Measurements from ENCODE around the gene DAB2IP. TPM values are rescaled to one million over a fixed set of nuclear protein-coding genes. Genes with fewer than 3 reads are reported as not detected.

The DAB2IP gene
- total and polyA plus RNA-seq, 5 donors, result 25.5 to 55.0 (median 42.1) TPM

DNA sequence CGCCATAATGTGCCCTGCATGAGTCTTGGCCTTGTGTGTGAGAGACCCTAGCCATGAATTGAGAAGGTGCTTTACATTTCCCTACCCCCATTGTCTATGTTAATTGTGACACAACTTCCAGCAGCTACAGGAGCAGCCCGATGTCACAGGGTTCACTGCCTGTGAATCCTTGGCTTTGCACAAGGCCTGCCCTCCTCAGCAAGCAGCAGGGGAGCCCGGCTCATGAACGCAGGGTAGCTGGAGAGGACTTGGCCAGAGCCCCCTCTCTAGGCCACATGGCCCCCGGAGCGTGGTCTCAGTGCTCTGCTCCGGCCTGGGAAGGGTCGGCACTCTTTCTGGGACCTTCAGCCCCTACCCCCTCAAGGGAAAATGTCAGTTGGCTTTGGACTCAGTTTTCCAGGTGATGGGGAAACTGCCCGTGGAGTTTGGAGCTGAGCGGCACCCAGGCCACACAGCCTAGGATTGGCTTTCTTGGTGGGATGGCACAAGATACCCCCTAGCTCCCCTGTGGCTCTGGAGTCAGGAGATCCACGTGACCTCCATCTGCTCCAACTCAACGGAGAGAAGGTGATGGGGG lies 160.8 kb downstream of the DAB2IP start:
- H3K4me3 ChIP-seq (ENCODE audit: low read length), result no peak overlapping the region
- DNase-seq (no peak), ATAC-seq (no peak)
- WGBS, result 88% methylated on average over 12 of the region's 12 CpGs
- no peaks in the 10 kb centered on the region for H3K27me3 ChIP-seq (ENCODE audit: control insufficient read depth, insufficient read depth)
- no peaks in the 10 kb centered on the region for H3K4me1 ChIP-seq (ENCODE audit: control insufficient read depth, insufficient read depth, low read length)
- no peak overlapping the region for H3K27ac ChIP-seq (ENCODE audit: low read length)
- intact Hi-C loops (cut with DNase I), result no loop called here
- H3K9me3 ChIP-seq (ENCODE audit: control insufficient read depth, low read length), result no peaks in the 10 kb centered on the region

DNA sequence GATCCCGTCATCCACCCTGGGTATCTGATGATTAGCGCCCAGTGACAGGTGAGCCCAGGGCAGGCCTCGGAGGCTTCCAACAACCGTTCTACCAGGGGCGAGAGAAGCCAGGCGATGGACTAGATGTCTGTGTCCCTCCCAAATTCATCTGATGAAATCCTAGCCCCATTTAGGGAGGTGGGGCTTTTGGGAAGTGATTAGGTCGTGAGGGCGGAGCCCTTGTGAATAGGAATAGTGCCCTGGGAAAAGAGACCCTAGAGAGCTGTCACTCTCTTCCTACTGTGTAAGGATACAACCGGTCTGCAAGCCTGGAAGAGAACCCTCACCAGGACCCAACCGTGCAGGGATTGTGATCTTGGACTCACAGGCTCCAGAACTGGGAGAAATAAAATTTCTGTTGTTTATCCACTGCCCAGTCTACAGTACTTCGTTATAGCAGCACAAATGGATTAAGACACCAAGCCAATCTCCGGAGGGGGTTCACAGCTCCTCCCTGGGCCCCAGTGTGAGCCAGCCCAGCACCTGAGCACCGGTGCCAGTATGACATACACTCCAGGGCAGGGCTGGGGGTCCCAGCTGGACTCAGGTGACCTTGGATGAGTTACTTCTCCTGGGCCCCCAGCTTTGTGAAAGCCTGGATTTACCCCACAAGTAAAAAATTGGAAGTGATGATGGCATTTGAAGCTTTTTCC lies 162.2 kb downstream of the DAB2IP start:
- intact Hi-C loops (cut with DNase I), result no loop called here
- H3K27me3 ChIP-seq (ENCODE audit: control insufficient read depth, insufficient read depth), result no peaks in the 10 kb centered on the region
- WGBS, result 87% methylated on average over 13 of the region's 13 CpGs
- no peaks in the 10 kb centered on the region for H3K4me1 ChIP-seq (ENCODE audit: control insufficient read depth, insufficient read depth, low read length)
- H3K27ac ChIP-seq (ENCODE audit: low read length), result no peak overlapping the region
- DNase-seq (no peak), ATAC-seq (no peak)
- no peaks in the 10 kb centered on the region for H3K9me3 ChIP-seq (ENCODE audit: control insufficient read depth, low read length)
- H3K4me3 ChIP-seq (ENCODE audit: low read length), result no peak overlapping the region

DNA sequence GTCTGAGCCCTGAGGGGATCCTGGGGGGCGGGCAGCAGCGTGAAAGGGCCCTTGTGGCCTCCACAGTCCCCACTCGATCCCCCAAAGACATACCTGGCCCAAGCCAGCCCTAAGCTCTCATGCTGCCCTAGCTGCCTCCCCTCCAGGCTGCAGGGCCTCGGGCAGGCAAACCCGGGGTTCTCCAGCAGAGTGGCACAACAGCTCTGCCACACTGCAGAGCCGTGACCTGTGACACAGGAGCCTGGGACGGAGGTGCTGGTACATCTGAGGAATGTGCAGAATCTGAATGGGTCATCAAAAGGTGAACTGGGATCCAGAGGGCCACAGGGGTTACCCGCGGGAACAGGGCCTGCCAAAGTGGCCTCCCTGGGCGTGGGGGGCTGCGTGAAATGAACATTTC lies 163.2 kb downstream of the DAB2IP start:
- DNase-seq (no peak), ATAC-seq (no peak)
- H3K4me1 ChIP-seq (ENCODE audit: control insufficient read depth, insufficient read depth, low read length), result peaks cover 2% of the 10 kb centered on the region
- WGBS, result 90% methylated on average over 11 of the region's 11 CpGs
- intact Hi-C loops (cut with DNase I), result no loop called here
- no peak overlapping the region for H3K27ac ChIP-seq (ENCODE audit: low read length)
- no peaks in the 10 kb centered on the region for H3K9me3 ChIP-seq (ENCODE audit: control insufficient read depth, low read length)
- no peak overlapping the region for H3K4me3 ChIP-seq (ENCODE audit: low read length)
- no peaks in the 10 kb centered on the region for H3K27me3 ChIP-seq (ENCODE audit: control insufficient read depth, insufficient read depth)

DNA sequence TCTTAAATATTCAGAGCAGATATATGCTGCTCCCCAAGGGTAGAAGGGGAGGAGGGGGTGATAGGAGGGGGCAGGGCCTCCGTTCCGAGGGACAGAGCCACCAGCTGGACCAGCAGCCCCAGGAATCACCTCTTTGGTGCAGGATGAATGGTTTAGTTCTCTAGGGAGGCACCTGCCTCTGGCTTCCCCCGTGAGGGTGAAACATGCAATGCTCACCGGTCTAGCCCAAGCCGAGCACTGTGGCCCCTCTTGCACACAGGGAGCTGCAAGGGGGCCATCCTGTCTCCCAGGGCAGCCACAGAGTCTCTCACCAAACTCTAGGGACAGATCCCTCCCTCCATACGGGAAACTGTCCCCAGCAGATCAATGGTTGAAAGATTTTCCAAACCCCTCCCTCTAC lies 163.7 kb downstream of the DAB2IP start:
- intact Hi-C loops (cut with DNase I), result no loop called here
- Histone ChIP-seq H3K27me3 (ENCODE audit: control insufficient read depth, insufficient read depth) (no peaks in the 10 kb centered on the region), H3K9me3 (ENCODE audit: control insufficient read depth, low read length) (no peaks in the 10 kb centered on the region), H3K27ac (ENCODE audit: low read length) (no peak overlapping the region), H3K4me1 (ENCODE audit: control insufficient read depth, insufficient read depth, low read length) (peaks cover 2% of the 10 kb centered on the region), H3K4me3 (ENCODE audit: low read length) (no peak overlapping the region)
- WGBS, result 90% methylated on average over 6 of the region's 6 CpGs
- DNase-seq (no peak), ATAC-seq (no peak)

DNA sequence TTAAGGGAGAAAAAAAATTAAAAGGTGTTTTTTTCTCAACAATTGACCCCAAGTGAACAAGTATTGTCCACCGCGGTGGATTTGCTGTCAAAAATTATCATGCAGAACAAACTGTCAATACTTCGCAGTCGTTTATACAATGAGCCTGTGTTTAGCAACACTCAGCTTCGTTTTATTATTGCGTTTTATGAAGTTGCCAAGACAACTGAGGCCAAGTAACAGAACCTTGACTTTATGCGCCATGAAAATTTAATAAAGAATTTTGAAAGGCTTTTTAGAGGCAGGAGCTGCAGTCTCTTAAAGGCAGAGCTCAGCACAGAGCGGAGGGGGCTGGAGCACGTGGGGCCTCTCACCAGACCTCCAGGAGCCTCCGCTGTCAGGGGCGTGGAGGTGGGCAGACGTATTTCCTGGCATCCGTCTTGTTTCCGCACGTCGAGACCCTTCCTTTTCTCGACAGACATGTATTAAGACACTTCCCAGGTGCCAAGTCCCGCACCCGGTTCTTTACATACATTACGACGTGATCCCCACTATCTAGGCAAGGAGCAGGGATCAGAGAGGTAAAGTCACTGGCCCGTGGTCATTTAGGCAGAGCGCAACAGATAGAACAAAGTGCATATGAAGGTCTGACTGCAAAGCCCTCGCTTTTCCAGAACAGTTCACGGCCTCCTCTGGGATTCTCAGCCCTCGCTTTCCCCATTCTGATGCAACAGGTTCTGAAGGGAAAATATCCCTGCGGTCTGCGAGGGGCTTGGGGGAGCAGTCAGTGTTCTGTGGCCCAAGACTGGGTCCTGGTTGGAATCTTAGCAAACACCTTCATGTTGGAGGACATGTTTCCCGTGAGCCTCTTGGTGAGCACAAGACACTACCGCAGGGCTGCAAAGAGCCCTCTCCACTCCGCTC lies 164.4 kb downstream of the DAB2IP start:
- 85% methylated on average over 31 of the region's 31 CpGs for WGBS
- no peaks in the 10 kb centered on the region for H3K9me3 ChIP-seq (ENCODE audit: control insufficient read depth, low read length)
- no peak for DNase-seq
- no peaks in the 10 kb centered on the region for H3K27me3 ChIP-seq (ENCODE audit: control insufficient read depth, insufficient read depth)
- H3K4me3 ChIP-seq (ENCODE audit: low read length), result no peak overlapping the region
- H3K4me1 ChIP-seq (ENCODE audit: control insufficient read depth, insufficient read depth, low read length), result peaks cover 2% of the 10 kb centered on the region
- no peak overlapping the region for H3K27ac ChIP-seq (ENCODE audit: low read length)
- intact Hi-C loops (cut with DNase I), result no loop called here
- no peak for ATAC-seq

DNA sequence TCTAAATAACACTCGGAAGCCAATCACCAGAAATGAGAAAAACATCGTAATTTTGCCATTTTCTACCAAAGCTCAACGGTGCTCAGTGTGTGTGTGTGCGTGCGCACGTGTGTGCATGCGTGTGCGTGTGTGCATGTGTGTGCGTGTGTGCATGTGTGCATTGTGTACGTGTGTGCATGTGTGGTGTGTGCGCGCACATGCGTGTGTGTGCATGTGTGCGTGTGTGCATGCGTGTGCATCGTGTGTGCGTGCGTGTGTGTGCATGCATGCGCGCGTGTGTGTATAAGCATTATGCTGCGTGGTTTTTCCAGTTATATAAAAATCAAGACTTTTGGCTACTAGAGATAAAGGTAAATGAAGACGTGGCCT lies 165.0 kb downstream of the DAB2IP start:
- Histone ChIP-seq H3K27ac (ENCODE audit: low read length) (no peak overlapping the region), H3K4me1 (ENCODE audit: control insufficient read depth, insufficient read depth, low read length) (peaks cover 2% of the 10 kb centered on the region), H3K4me3 (ENCODE audit: low read length) (no peak overlapping the region), H3K9me3 (ENCODE audit: control insufficient read depth, low read length) (no peaks in the 10 kb centered on the region), H3K27me3 (ENCODE audit: control insufficient read depth, insufficient read depth) (no peaks in the 10 kb centered on the region)
- DNase-seq (no peak), ATAC-seq (no peak)
- 89% methylated on average over 23 of the region's 23 CpGs for WGBS
- intact Hi-C loops (cut with DNase I), result no loop called here

DNA sequence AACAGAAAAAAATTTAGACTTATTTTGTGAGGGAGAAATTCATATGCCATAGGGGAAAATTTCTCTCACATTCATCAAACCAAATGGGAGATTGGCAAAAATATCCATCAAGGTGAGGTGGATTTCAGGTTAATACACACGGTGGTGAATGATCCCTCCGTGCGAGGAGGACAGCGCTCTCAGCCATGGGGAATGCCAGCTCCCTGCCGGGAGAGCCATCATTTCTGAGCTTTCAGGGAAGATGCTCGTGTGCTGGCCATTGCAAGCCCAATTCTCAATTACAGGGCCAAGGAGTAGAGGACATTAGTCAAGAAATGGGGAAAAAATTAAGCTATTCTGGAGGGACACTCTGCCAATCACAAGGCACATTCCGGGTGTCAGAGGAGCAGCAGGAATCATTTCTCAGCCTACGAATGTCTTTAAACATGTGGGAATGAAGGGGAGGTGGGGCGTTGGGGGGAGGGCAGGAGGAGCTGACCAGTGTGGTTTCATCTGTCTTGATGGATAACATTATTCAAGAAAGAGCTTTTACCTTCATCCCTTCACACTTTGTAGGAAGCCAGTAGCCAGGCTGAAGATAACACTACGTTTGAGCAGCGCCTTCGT lies 165.5 kb downstream of the DAB2IP start:
- H3K27me3 ChIP-seq (ENCODE audit: control insufficient read depth, insufficient read depth), result no peaks in the 10 kb centered on the region
- 74% methylated on average over 12 of the region's 12 CpGs for WGBS
- intact Hi-C loops (cut with DNase I), result no loop called here

DNA sequence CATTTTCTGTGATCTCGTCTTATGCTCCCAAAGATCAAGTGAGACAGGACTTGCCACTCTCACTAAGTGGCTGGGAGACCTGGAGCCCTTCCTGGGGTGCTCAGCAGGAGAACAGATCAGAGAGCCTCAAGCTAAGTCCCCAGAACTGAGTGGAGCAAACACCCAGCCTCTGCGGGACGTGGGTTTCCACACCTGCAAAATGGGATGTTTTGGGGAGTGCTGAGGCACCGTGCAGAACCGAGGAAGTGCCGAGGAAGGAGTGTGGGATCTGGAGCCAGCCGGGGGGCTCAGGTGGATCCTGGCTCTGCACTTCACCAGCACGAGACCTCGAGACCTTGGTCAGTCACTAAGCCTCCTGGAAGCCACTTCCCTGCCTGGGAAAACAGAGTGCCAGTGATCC lies 166.0 kb downstream of the DAB2IP start:
- 82% methylated on average over 9 of the region's 9 CpGs for WGBS
- Histone ChIP-seq H3K4me1 (ENCODE audit: control insufficient read depth, insufficient read depth, low read length) (peaks cover 3% of the 10 kb centered on the region), H3K27ac (ENCODE audit: low read length) (no peak overlapping the region), H3K4me3 (ENCODE audit: low read length) (no peak overlapping the region), H3K27me3 (ENCODE audit: control insufficient read depth, insufficient read depth) (no peaks in the 10 kb centered on the region), H3K9me3 (ENCODE audit: control insufficient read depth, low read length) (no peaks in the 10 kb centered on the region)
- intact Hi-C loops (cut with DNase I), result no loop called here
- no peak for ATAC-seq
- no peak for DNase-seq

More for the DNA sequence above, 165.5 kb downstream of the DAB2IP start:
- Histone ChIP-seq H3K4me1 (ENCODE audit: control insufficient read depth, insufficient read depth, low read length) (peaks cover 3% of the 10 kb centered on the region), H3K4me3 (ENCODE audit: low read length) (no peak overlapping the region), H3K27ac (ENCODE audit: low read length) (no peak overlapping the region), H3K9me3 (ENCODE audit: control insufficient read depth, low read length) (no peaks in the 10 kb centered on the region)
- ATAC-seq, result no peak
- DNase-seq, result no peak

DNA sequence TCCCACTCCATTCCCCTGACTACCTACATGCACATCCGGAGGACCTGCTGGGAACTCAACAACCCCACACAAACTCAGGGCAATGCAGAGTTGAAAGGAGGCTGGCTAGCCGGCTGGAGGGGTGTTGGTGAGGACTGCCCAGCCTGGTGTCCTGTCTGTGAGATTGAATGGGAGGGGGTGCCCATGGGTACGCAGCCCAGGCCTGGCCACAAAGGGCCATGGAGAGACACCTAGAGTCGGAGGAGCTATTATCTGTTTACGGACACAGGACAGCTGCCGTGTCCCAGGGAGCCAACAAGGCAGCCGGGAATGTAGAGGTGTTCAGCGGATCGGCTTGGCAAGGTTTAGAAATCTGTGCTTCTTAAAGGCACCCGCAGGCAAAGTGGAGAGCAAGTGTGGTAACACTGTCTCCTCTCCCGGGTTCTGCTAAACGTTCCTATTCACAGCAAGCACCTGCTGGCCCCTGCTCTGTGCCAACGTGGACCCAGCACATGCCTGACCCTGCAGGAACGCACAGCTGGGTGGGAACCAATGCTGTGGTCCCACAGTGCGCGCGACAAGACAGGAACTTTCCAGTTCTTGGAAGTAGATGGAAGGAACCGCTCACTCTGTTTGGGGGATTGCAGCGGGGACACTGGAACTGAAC lies 166.7 kb downstream of the DAB2IP start:
- Histone ChIP-seq H3K27me3 (ENCODE audit: control insufficient read depth, insufficient read depth) (no peaks in the 10 kb centered on the region), H3K27ac (ENCODE audit: low read length) (no peak overlapping the region), H3K4me1 (ENCODE audit: control insufficient read depth, insufficient read depth, low read length) (peaks cover 3% of the 10 kb centered on the region), H3K4me3 (ENCODE audit: low read length) (no peak overlapping the region), H3K9me3 (ENCODE audit: control insufficient read depth, low read length) (no peaks in the 10 kb centered on the region)
- intact Hi-C loops (cut with DNase I), result no loop called here
- 85% methylated on average over 19 of the region's 19 CpGs for WGBS
- DNase-seq (no peak), ATAC-seq (no peak)

DNA sequence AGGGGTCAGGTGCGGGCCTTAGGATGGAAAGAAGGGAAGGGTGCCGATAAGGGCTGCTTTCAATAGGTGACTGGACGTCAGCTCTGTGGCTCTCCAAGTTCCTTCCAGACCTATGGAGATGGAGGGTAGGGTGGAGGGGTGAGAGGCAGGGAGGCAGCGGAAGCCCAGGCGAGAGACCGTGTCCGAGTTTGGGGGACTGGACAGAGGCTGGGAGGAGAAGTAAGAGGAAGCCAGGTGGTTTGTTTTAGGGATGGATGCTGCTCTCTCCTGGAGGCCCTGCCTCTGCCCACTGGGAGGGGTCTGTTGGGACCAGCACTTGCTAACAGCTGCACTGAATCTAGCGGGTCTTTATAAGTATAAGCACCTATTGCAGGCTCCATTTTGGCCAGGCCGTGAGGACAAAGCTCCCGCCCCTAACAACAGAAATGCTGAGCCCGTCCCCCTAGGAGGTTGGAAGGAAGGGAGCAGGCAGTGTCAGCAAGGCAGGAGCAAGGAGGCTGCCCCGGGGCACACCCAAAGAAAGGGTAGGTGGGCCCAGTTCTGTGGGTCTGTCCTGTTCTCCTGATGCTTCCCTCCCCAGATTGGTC lies 167.5 kb downstream of the DAB2IP start:
- no peaks in the 10 kb centered on the region for H3K9me3 ChIP-seq (ENCODE audit: control insufficient read depth, low read length)
- no peak overlapping the region for H3K27ac ChIP-seq (ENCODE audit: low read length)
- intact Hi-C loops (cut with DNase I), result no loop called here
- DNase-seq, result no peak
- H3K27me3 ChIP-seq (ENCODE audit: control insufficient read depth, insufficient read depth), result no peaks in the 10 kb centered on the region
- H3K4me1 ChIP-seq (ENCODE audit: control insufficient read depth, insufficient read depth, low read length), result peaks cover 3% of the 10 kb centered on the region
- no peak overlapping the region for H3K4me3 ChIP-seq (ENCODE audit: low read length)
- ATAC-seq, result no peak
- WGBS, result 92% methylated on average over 12 of the region's 12 CpGs

Data from right cardiac atrium (tissue), 5 donors.